GM23248 (cell line): Measurements from ENCODE around the gene LARP4B.

Experiments used
- EZH2 ChIP-seq: fragments of 200-600 bp; sonication (generic); IDR thresholded peaks from 2 replicates; pipeline ENCODE4 v1.6.1; 2018; ENCODE audit warnings: antibody characterized with exemption, mild to moderate bottlenecking; ENCODE audit not compliant: insufficient read depth, poor library complexity, severe bottlenecking
- EZH2phosphoT487 ChIP-seq: fragments of 200-600 bp; sonication (generic); IDR thresholded peaks from 2 replicates; pipeline ENCODE4 v1.6.1; 2018; ENCODE audit warnings: antibody characterized with exemption, moderate library complexity, mild to moderate bottlenecking, low read depth; ENCODE audit not compliant: insufficient read depth

GRCh38 chr10:770975-771374 lies 160.5 kb downstream of the LARP4B start:
- TF ChIP-seq EZH2 (no peak), EZH2phosphoT487 (no peak)
